WTC11 (cell line): Measurements from ENCODE around the gene DCUN1D5. TPM values are rescaled to one million over a fixed set of nuclear protein-coding genes. Genes with fewer than 3 reads are reported as not detected.
A peak's percentile ranks its signal among the peaks of the same experiment; 100 is the strongest.

Experiments
- ATAC-seq: fragments of 200-7000 bp; cut with Tn5 transposase; 2 replicates; pipeline ENCODE4 v1.10.0; 2021; ENCODE audit warnings: mild to moderate bottlenecking, moderate library complexity
- CTCF ChIA-PET: fragments of 300-600 bp; sonication (Branson Sonifier 250); formaldehyde crosslinking; loops from one replicate; lab custom pipeline; 2021; ENCODE audit warnings: antibody characterized with exemption; lab: Charles Lee
- POLR2A ChIA-PET: fragments of 350-600 bp; sonication (Branson Sonifier 250); formaldehyde crosslinking; loops from one replicate; lab custom pipeline; 2021; ENCODE audit warnings: antibody characterized with exemption; lab: Charles Lee
- DNase-seq: peaks from one replicate; pipeline ENCODE4 v3.0.0; 2021; ENCODE audit warnings: low spot score
- H3K27ac Mint-ChIP-seq: 2 replicates; pipeline ENCODE4 v1.8.0; 2021; ENCODE audit warnings: mixed read lengths
- H3K27me3 Mint-ChIP-seq: 2 replicates; pipeline ENCODE4 v1.8.0; 2021; ENCODE audit warnings: low read depth, mild to moderate bottlenecking, moderate library complexity, mixed read lengths
- H3K36me3 Mint-ChIP-seq: 2 replicates; pipeline ENCODE4 v1.8.0; 2021; ENCODE audit warnings: mixed read lengths
- H3K4me1 Mint-ChIP-seq: 2 replicates; pipeline ENCODE4 v1.8.0; 2022; ENCODE audit warnings: mixed read lengths
- H3K4me3 Mint-ChIP-seq: 2 replicates; pipeline ENCODE4 v1.8.0; 2021; ENCODE audit warnings: mild to moderate bottlenecking, moderate library complexity, mixed read lengths
- H3K9me3 Mint-ChIP-seq: 2 replicates; pipeline ENCODE4 v1.8.0; 2021; ENCODE audit warnings: mixed read lengths
- AR ChIP-seq: fragments of 250-450 bp; sonication (Bioruptor Pico); IDR thresholded peaks from 2 replicates; pipeline ENCODE4 v1.9.0; 2021; ENCODE audit warnings: mild to moderate bottlenecking
- ATF2 ChIP-seq: sonication (generic); formaldehyde crosslinking; IDR thresholded peaks from 2 replicates; pipeline ENCODE4 v1.8.1; 2022; ENCODE audit warnings: low read depth, missing genetic modification reagents, borderline replicate concordance
- CTCF ChIP-seq: fragments of 200-600 bp; IDR thresholded peaks from 2 replicates; pipeline ENCODE4 v1.8.0; 2022; ENCODE audit warnings: antibody characterized with exemption
- E2F5 ChIP-seq: sonication (generic); formaldehyde crosslinking; IDR thresholded peaks from 2 replicates; pipeline ENCODE4 v1.8.1; 2022; ENCODE audit warnings: mild to moderate bottlenecking, moderate library complexity, missing genetic modification reagents
- ESRRA ChIP-seq: sonication (generic); formaldehyde crosslinking; IDR thresholded peaks from 2 replicates; pipeline ENCODE4 v1.8.1; 2022; ENCODE audit warnings: mild to moderate bottlenecking, missing genetic modification reagents, borderline replicate concordance
- FOXJ3 ChIP-seq: sonication (generic); formaldehyde crosslinking; IDR thresholded peaks from 2 replicates; pipeline ENCODE4 v1.9.0; 2021; ENCODE audit warnings: missing genetic modification reagents, mild to moderate bottlenecking, borderline replicate concordance
- FOXK1 ChIP-seq: sonication (generic); formaldehyde crosslinking; IDR thresholded peaks from 2 replicates; pipeline ENCODE4 v1.8.0; 2022; ENCODE audit warnings: mild to moderate bottlenecking, moderate library complexity, missing genetic modification reagents
- FOXP1 ChIP-seq: sonication (generic); formaldehyde crosslinking; IDR thresholded peaks from 2 replicates; pipeline ENCODE4 v1.8.0; 2022; ENCODE audit warnings: missing genetic modification reagents, mild to moderate bottlenecking, moderate library complexity, borderline replicate concordance
- FOXP4 ChIP-seq: sonication (generic); formaldehyde crosslinking; IDR thresholded peaks from 2 replicates; pipeline ENCODE4 v1.8.0; 2022; ENCODE audit warnings: mild to moderate bottlenecking, missing genetic modification reagents
- GTF2I ChIP-seq: fragments of 250-450 bp; sonication (Bioruptor Pico); conservative IDR thresholded peaks from 2 replicates; pipeline ENCODE4 v1.4.0; 2021; ENCODE audit warnings: mild to moderate bottlenecking
- HMGA2 ChIP-seq: fragments of 250-450 bp; sonication (Bioruptor Pico); IDR thresholded peaks from 2 replicates; pipeline ENCODE4 v1.4.0; 2021; ENCODE audit warnings: mild to moderate bottlenecking, moderate library complexity
- NR3C1 ChIP-seq: sonication (generic); formaldehyde crosslinking; conservative IDR thresholded peaks from 2 replicates; pipeline ENCODE4 v1.8.1; 2023; ENCODE audit warnings: low read depth, mild to moderate bottlenecking, missing genetic modification reagents
- SMAD3 ChIP-seq: sonication (generic); formaldehyde crosslinking; IDR thresholded peaks from 2 replicates; pipeline ENCODE4 v1.8.0; 2022; ENCODE audit warnings: missing genetic modification reagents, mild to moderate bottlenecking, borderline replicate concordance
- SMAD4 ChIP-seq: sonication (generic); formaldehyde crosslinking; IDR thresholded peaks from 2 replicates; pipeline ENCODE4 v1.8.0; 2022; ENCODE audit warnings: mild to moderate bottlenecking, missing genetic modification reagents
- STAT6 ChIP-seq: sonication (generic); formaldehyde crosslinking; conservative IDR thresholded peaks from 2 replicates; pipeline ENCODE4 v1.8.1; 2023; ENCODE audit warnings: mild to moderate bottlenecking, low read depth, missing genetic modification reagents, moderate library complexity
- TEAD1 ChIP-seq: sonication (generic); formaldehyde crosslinking; IDR thresholded peaks from 2 replicates; pipeline ENCODE4 v1.8.0; 2022; ENCODE audit warnings: mild to moderate bottlenecking, missing genetic modification reagents
- ZNF317 ChIP-seq: sonication (generic); formaldehyde crosslinking; IDR thresholded peaks from 2 replicates; pipeline ENCODE4 v1.8.1; 2023; ENCODE audit warnings: low read depth, mild to moderate bottlenecking, moderate library complexity, missing genetic modification reagents, borderline replicate concordance
- ZNF532 ChIP-seq: fragments of 250-450 bp; sonication (Bioruptor Pico); IDR thresholded peaks from 2 replicates; pipeline ENCODE4 v1.9.0; 2021; ENCODE audit warnings: mild to moderate bottlenecking, borderline replicate concordance
- ZSCAN18 ChIP-seq: fragments of 250-450 bp; sonication (Bioruptor Pico); IDR thresholded peaks from 2 replicates; pipeline ENCODE4 v2.1.2; 2022; ENCODE audit warnings: mild to moderate bottlenecking, moderate library complexity
- total RNA-seq: library from RNA; stranded (reverse); gene quantifications from 3 replicates; pipeline ENCODE4 v1.2.3, GENCODE V29; 2021

The DCUN1D5 gene
- total RNA-seq, 1 experiment from 2014 or later: 98.2 TPM

- ATAC-seq (no peak), DNase-seq (no peak)
- Mint-ChIP-seq H3K27me3 (no peaks in the 10 kb centered on the region), H3K27ac (no peak overlapping the region), H3K4me1 (peaks cover 17% of the 10 kb centered on the region), H3K36me3 (peaks cover 5% of the 10 kb centered on the region), H3K4me3 (peak overlapping the region; percentile 95; the same call in 1 of the 2 replicates), H3K9me3 (no peaks in the 10 kb centered on the region)
- ChIA-PET POLR2A (no interaction called here), CTCF (no interaction called here)
- no peak for TF ChIP-seq ZNF532 (CRISPR knock-in tag)
- no peak for TF ChIP-seq ZSCAN18 (CRISPR knock-in tag)
- TF ChIP-seq FOXP4 (CRISPR knock-in tag): no peak
- no peak for TF ChIP-seq ESRRA (CRISPR knock-in tag)
- TF ChIP-seq FOXP1: no peak
- TF ChIP-seq NR3C1 (CRISPR knock-in tag): no peak
- no peak for TF ChIP-seq HMGA2
- no peak for TF ChIP-seq FOXJ3 (CRISPR knock-in tag)
- TF ChIP-seq GTF2I: no peak
- no peak for TF ChIP-seq ATF2
- no peak for TF ChIP-seq TEAD1 (CRISPR knock-in tag)
- no peak for TF ChIP-seq E2F5 (CRISPR knock-in tag)
- no peak for TF ChIP-seq ZNF317 (CRISPR knock-in tag)
- TF ChIP-seq CTCF: no peak
- no peak for TF ChIP-seq FOXK1 (CRISPR knock-in tag)
- TF ChIP-seq STAT6 (CRISPR knock-in tag): no peak
- no peak for TF ChIP-seq SMAD3 (CRISPR knock-in tag)
- TF ChIP-seq SMAD4: no peak
- TF ChIP-seq AR (CRISPR knock-in tag): no peak
Measured at GRCh38 chr11:103111400-103111799, 19.4 kb upstream of the DCUN1D5 start.
